Measurements from ENCODE around the gene EGLN3.

- TF ChIP-seq CTCF (IDR thresholded peaks at IDR 0.05; ENCODE audit: low read length) (no peak), EZH2 (IDR thresholded peaks at IDR 0.05; ENCODE audit: borderline replicate concordance, low read length) (no peak)
Measured at GRCh38 chr14:33952541-33952940, 1.7 kb upstream of the EGLN3 start.

All from OCI-LY1 (cell line).